ENCODE data around the gene DNAL4. TPM values are rescaled to one million over a fixed set of nuclear protein-coding genes. Genes with fewer than 3 reads are reported as not detected.
"Not testable (repeated sequence)": the region's sequence is repeated elsewhere in the genome, so short reads cannot be mapped to it uniquely, and the experiment has no call there.

The DNAL4 gene
- total and polyA plus RNA-seq, 2 of the 4 experiments (the other 2 are of a cell fraction) = 6.1 to 12.1 TPM

- H2BK20ac ChIP-seq (ENCODE audit: low read depth, low read length); in situ Hi-C loops (cut with MboI; ENCODE audit: low sequenced_read_pairs); H4K20me1 ChIP-seq (ENCODE audit: insufficient read depth, low read length); H2BK120ac ChIP-seq (ENCODE audit: low read depth, low read length); ATAC-seq (ENCODE audit: low read depth); H2BK15ac ChIP-seq (ENCODE audit: low read depth, low read length); CTCF ChIA-PET; POLR2A ChIA-PET (ENCODE audit: unreplicated experiment); H3K4me2 ChIP-seq (ENCODE audit: low read depth, low read length); H3K4me3 ChIP-seq (ENCODE audit: insufficient read depth, low read depth, low read length); H2AK5ac ChIP-seq (ENCODE audit: low read depth, low read length); H3K18ac ChIP-seq (ENCODE audit: low read depth, low read length); H2AK9ac ChIP-seq (replicated peaks; ENCODE audit: low read depth, low read length, poor library complexity); H3K9ac ChIP-seq (ENCODE audit: low read depth, low read length); H3K9me1 ChIP-seq (ENCODE audit: insufficient read depth, low read length); H3K4me1 ChIP-seq (ENCODE audit: control insufficient read depth, insufficient read depth, low read length); H3K79me1 ChIP-seq (ENCODE audit: low read depth in 1 of 2, low read length in 2 of 2); H4K8ac ChIP-seq (ENCODE audit: low read depth in 2 of 2, low read length in 2 of 2); H2AFZ ChIP-seq (replicated peaks; ENCODE audit: low read length, poor library complexity); BruUV-seq (replicated peaks); H2BK5ac ChIP-seq (ENCODE audit: low read depth, low read length, poor library complexity, severe bottlenecking); H3K56ac ChIP-seq (ENCODE audit: extremely low read depth, insufficient read depth, low read length); dilution Hi-C loops (cut with HindIII; ENCODE audit: low sequenced_read_pairs, unreplicated experiment); H4K5ac ChIP-seq (ENCODE audit: low read depth, low read length); H3K27me3 ChIP-seq (ENCODE audit: control insufficient read depth, insufficient read depth, low read length); H3K4ac ChIP-seq (ENCODE audit: low read depth, low read length); H4K91ac ChIP-seq (ENCODE audit: insufficient read depth, low read depth, low read length); DNase-seq; H3K23ac ChIP-seq (ENCODE audit: low read depth, low read length); H3K9me3 ChIP-seq (ENCODE audit: control insufficient read depth, insufficient read depth, low read length); H3K14ac ChIP-seq (replicated peaks; ENCODE audit: low read depth, low read length); H3K27ac ChIP-seq (ENCODE audit: insufficient read depth, low read length); intact Hi-C loops (cut with micrococcal nuclease); H3K36me3 ChIP-seq (ENCODE audit: control insufficient read depth, insufficient read depth, low read length): not testable (repeated sequence)
- 69% methylated on average over 3 of the region's 8 CpGs; no CpG with 5 or more reads in 1 of the 2 experiments for WGBS, 2 experiments (ENCODE audit: extremely low coverage in 2 of 2, insufficient read length in 1 of 2)
Observed at GRCh38 chr22:38805041-38805593, 11.2 kb upstream of the DNAL4 start.
